HCT116 (cell line): Measurements from ENCODE around the gene TMTC2. TPM values are rescaled to one million over a fixed set of nuclear protein-coding genes. Genes with fewer than 3 reads are reported as not detected.

Source experiments
- ATAC-seq: fragments of 200-7000 bp; cut with Tn5 transposase; 2 replicates; pipeline ENCODE4 v1.9.1; 2020; ENCODE audit warnings: mild to moderate bottlenecking, moderate library complexity
- BruUV-seq: library from RNA; stranded (reverse); fragments of 400-500 nt; replicated peaks from 2 replicates; lab custom pipeline; 2021; lab: Mats Ljungman, UMichigan
- CTCF ChIA-PET: fragments of 300-600 bp; sonication (Branson Sonifier 250); formaldehyde crosslinking; loops from one replicate; lab custom pipeline; 2021; ENCODE audit warnings: antibody characterized with exemption; lab: Charles Lee
- POLR2A ChIA-PET: fragments of 300-600, 350-600 bp; sonication (Branson Sonifier 250); formaldehyde crosslinking; loops from one replicate; lab custom pipeline; 2021; ENCODE audit warnings: antibody characterized with exemption; lab: Charles Lee
- RAD21 ChIA-PET, 2 experiments: fragments of 300-600 bp; sonication (Branson Sonifier 250); formaldehyde crosslinking; loops; one replicate each; lab custom pipeline; 2023; ENCODE audit warnings: low total read pairs in 2 of 2; ENCODE audit not compliant: uncharacterized antibody in 2 of 2, unreplicated experiment in 2 of 2, low non-redundant PET in 1 of 2; lab: Charles Lee
- DNase-seq: peaks from one replicate; pipeline ENCODE4 v3.0.0-alpha.2; 2010; ENCODE audit warnings: low read depth, low spot score
- H2AFZ ChIP-seq: fragments of 200-600 bp; shearing (Covaris generic), sonication (generic); 2 replicates; pipeline ENCODE4 v1.6.1; 2017; ENCODE audit warnings: low read depth, mixed run types, mixed read lengths, antibody characterized with exemption, low read length; ENCODE audit not compliant: poor library complexity, severe bottlenecking
- H3K27ac ChIP-seq: 2 replicates; pipeline ENCODE4 v1.5.1; 2012; ENCODE audit warnings: low read depth, low read length
- H3K27me3 ChIP-seq: fragments of 200-600 bp; sonication (generic); 2 replicates; pipeline ENCODE4 v1.6.1; 2016; ENCODE audit warnings: mixed run types, low read length, mixed read lengths; ENCODE audit not compliant: insufficient read depth
- H3K36me3 ChIP-seq, 2 experiments: fragments of 200-500 bp in 1 of 2; fragments of 200-600 bp in 1 of 2; sonication (Bioruptor generic) in 1 of 2; sonication (generic) in 1 of 2; 2 replicates each; pipeline versions ENCODE4 v1.5.1 to v1.6.1; 2014 to 2016; ENCODE audit warnings: low read length in 2 of 2, inconsistent platforms in 1 of 2, mixed read lengths in 1 of 2, mixed run types in 1 of 2; ENCODE audit not compliant: insufficient read depth in 2 of 2, control insufficient read depth in 1 of 2
- H3K4me1 ChIP-seq, 2 experiments: fragments of 200-600 bp in 1 of 2; sonication (generic) in 1 of 2; 2 replicates each; pipeline versions ENCODE4 v1.5.1 to v1.6.1; 2012 to 2017; ENCODE audit warnings: low read length in 2 of 2, inconsistent platforms in 1 of 2, mild to moderate bottlenecking in 1 of 2, mixed read lengths in 1 of 2, mixed run types in 1 of 2, moderate library complexity in 1 of 2; ENCODE audit not compliant: insufficient read depth in 2 of 2, control insufficient read depth in 1 of 2
- H3K4me2 ChIP-seq: fragments of 200-600 bp; sonication (generic); 2 replicates; pipeline ENCODE4 v1.6.1; 2017; ENCODE audit warnings: mixed run types, low read length, mixed read lengths
- H3K4me3 ChIP-seq, 2 experiments: fragments of 200-600 bp in 1 of 2; sonication (generic) in 1 of 2; replicated peaks in 1 of 2; 2 replicates each; pipeline ENCODE4 v1.5.1; 2011 to 2016; ENCODE audit warnings: low read length in 2 of 2, control low read depth in 1 of 2, low read depth in 1 of 2, mild to moderate bottlenecking in 1 of 2, mixed read lengths in 1 of 2, mixed run types in 1 of 2
- H3K79me2 ChIP-seq: fragments of 200-600 bp; sonication (generic); 2 replicates; pipeline ENCODE4 v1.6.1; 2017; ENCODE audit warnings: mild to moderate bottlenecking, mixed run types, low read length, moderate library complexity, mixed read lengths; ENCODE audit not compliant: insufficient read depth
- H3K9ac ChIP-seq: fragments of 200-600 bp; sonication (generic); 2 replicates; pipeline ENCODE4 v1.6.1; 2016; ENCODE audit warnings: low read length, mixed read lengths
- H3K9me2 ChIP-seq: fragments of 200-600 bp; sonication (generic), shearing (Covaris generic); 2 replicates; pipeline ENCODE4 v1.6.1; 2017; ENCODE audit warnings: mixed run types, mild to moderate bottlenecking, moderate library complexity; ENCODE audit not compliant: insufficient read depth
- H3K9me3 ChIP-seq, 2 experiments: fragments of 200-500 bp in 1 of 2; fragments of 200-600 bp in 1 of 2; sonication (Bioruptor generic) in 1 of 2; sonication (generic) in 1 of 2; 2 replicates each; pipeline ENCODE4 v1.6.1; 2014 to 2017; ENCODE audit warnings: low read length in 2 of 2, mixed read lengths in 2 of 2, inconsistent platforms in 1 of 2, low read depth in 1 of 2, mild to moderate bottlenecking in 1 of 2, mixed run types in 1 of 2, moderate library complexity in 1 of 2; ENCODE audit not compliant: control insufficient read depth in 1 of 2, insufficient read depth in 1 of 2
- H4K20me1 ChIP-seq: fragments of 200-600 bp; sonication (generic), shearing (Covaris generic); 2 replicates; pipeline ENCODE4 v1.6.1; 2017; ENCODE audit warnings: mixed run types, mild to moderate bottlenecking, moderate library complexity; ENCODE audit not compliant: insufficient read depth
- CBX3 ChIP-seq: IDR thresholded peaks from 2 replicates; pipeline ENCODE4 v1.6.1; 2012; ENCODE audit warnings: low read depth
- CEBPB ChIP-seq: IDR thresholded peaks from 2 replicates; pipeline ENCODE4 v1.6.1; 2012; ENCODE audit warnings: low read depth
- EGR1 ChIP-seq: IDR thresholded peaks from 2 replicates; pipeline ENCODE4 v1.6.1; 2012; ENCODE audit warnings: low read depth
- ELF1 ChIP-seq: IDR thresholded peaks from 2 replicates; pipeline ENCODE4 v1.6.1; 2012; ENCODE audit warnings: low read depth, borderline replicate concordance
- EZH2 ChIP-seq: fragments of 200-600 bp; sonication (generic); IDR thresholded peaks from 2 replicates; pipeline ENCODE4 v1.6.1; 2017; ENCODE audit warnings: antibody characterized with exemption, mixed run types
- EZH2phosphoT487 ChIP-seq: fragments of 200-600 bp; IDR thresholded peaks from 2 replicates; pipeline ENCODE4 v1.6.1; 2018; ENCODE audit warnings: antibody characterized with exemption, borderline replicate concordance
- FOSL1 ChIP-seq: IDR thresholded peaks from 2 replicates; pipeline ENCODE4 v1.6.1; 2012; ENCODE audit warnings: low read depth
- JUND ChIP-seq: IDR thresholded peaks from 2 replicates; pipeline ENCODE4 v1.6.1; 2012
- POLR2A ChIP-seq: IDR thresholded peaks from 2 replicates; pipeline ENCODE4 v1.7.0; 2011; ENCODE audit warnings: borderline replicate concordance; ENCODE audit not compliant: insufficient read depth, insufficient read length; ENCODE audit errors: extremely low read depth
- RAD21 ChIP-seq: IDR thresholded peaks from 2 replicates; pipeline ENCODE4 v1.6.1; 2012; ENCODE audit warnings: low read depth, mild to moderate bottlenecking
- SIN3A ChIP-seq: IDR thresholded peaks from 2 replicates; pipeline ENCODE4 v1.6.1; 2012; ENCODE audit warnings: low read depth
- SRF ChIP-seq: IDR thresholded peaks from 2 replicates; pipeline ENCODE4 v1.6.1; 2012; ENCODE audit warnings: low read depth
- TCF7L2 ChIP-seq: IDR thresholded peaks from 2 replicates; pipeline ENCODE4 v1.7.0; 2011; ENCODE audit warnings: borderline replicate concordance, inconsistent platforms; ENCODE audit not compliant: insufficient read depth, insufficient read length; ENCODE audit errors: extremely low read depth
- YY1 ChIP-seq: IDR thresholded peaks from 2 replicates; pipeline ENCODE4 v1.6.1; 2011; ENCODE audit warnings: low read length, low read depth, moderate library complexity, mild to moderate bottlenecking; ENCODE audit not compliant: insufficient replicate concordance; ENCODE audit errors: extremely low read depth
- ZNF274 ChIP-seq: fragments of 200-500 bp; sonication (Bioruptor generic); IDR thresholded peaks from 2 replicates; pipeline ENCODE4 v1.6.1; 2014; ENCODE audit warnings: mild to moderate bottlenecking, low read depth, low read length, inconsistent platforms
- intact Hi-C: fragments of 100-400 bp; cut with micrococcal nuclease; formaldehyde crosslinking; loops from 2 replicates; pipeline ENCODE4 v1.10.0; 2022
- total RNA-seq: library from RNA; stranded (reverse); gene quantifications from one replicate; pipeline ENCODE4 v1.2.1, GENCODE V29; 2021; ENCODE audit not compliant: unreplicated experiment
- TF ChIP-seq, protein P1 (sequence below): IDR thresholded peaks from 2 replicates; pipeline ENCODE4 v1.6.1; 2012
- TF ChIP-seq, protein P2 (sequence below), 3 experiments: fragments of 200-600 bp in 1 of 3; sonication (generic) in 1 of 3; IDR thresholded peaks in 2 of 3; conservative IDR thresholded peaks in 1 of 3; 2 replicates each; pipeline ENCODE4 v1.5.1; 2012 to 2017; ENCODE audit warnings: low read depth in 2 of 3, low read length in 2 of 3, antibody characterized with exemption in 1 of 3, borderline replicate concordance in 1 of 3, control low read depth in 1 of 3, mild to moderate bottlenecking in 1 of 3, mixed read lengths in 1 of 3, mixed run types in 1 of 3, moderate library complexity in 1 of 3; ENCODE audit not compliant: insufficient read depth in 1 of 3
- TF ChIP-seq, protein P3 (sequence below): IDR thresholded peaks from 2 replicates; pipeline ENCODE4 v1.6.1; 2012

TMTC2 gene
- total RNA-seq, 1 experiment from 2014 or later = 11.5 TPM

DNA sequence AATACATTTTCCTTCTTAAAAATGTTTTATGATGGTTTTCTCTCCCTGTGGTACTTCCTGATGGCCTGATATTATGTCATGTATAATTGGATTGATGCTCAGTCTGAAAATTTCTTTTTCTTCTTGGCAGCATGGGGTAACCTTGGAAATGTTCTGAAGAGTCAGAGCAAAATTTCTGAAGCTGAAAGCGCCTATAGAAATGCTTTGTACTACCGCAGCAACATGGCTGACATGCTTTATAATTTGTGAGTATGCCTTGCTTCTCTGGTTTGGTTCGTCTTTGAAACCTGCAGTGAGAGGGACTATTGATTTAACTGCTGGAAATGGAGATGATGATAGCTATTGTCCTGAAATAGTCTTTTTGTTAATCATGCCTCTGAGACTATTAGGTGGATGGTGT lies 243.6 kb downstream of the TMTC2 start:
- H3K9ac ChIP-seq = no peak overlapping the region
- H3K36me3 ChIP-seq = no peaks in the 10 kb centered on the region
- H3K4me2 ChIP-seq = no peak overlapping the region
- H4K20me1 ChIP-seq = no peaks in the 10 kb centered on the region
- TF ChIP-seq TCF7L2 (no peak), ZNF274 (no peak), ELF1 (no peak), JUND (no peak), POLR2A (no peak), EGR1 (no peak), FOSL1 (no peak)
- TF ChIP-seq, protein P1, sequence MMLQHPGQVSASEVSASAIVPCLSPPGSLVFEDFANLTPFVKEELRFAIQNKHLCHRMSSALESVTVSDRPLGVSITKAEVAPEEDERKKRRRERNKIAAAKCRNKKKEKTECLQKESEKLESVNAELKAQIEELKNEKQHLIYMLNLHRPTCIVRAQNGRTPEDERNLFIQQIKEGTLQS = no peak
- no peaks in the 10 kb centered on the region for H3K4me1 ChIP-seq
- H2AFZ ChIP-seq = no peak overlapping the region
- H3K27ac ChIP-seq = no peak overlapping the region
- ChIA-PET CTCF (no interaction called here), RAD21 (no interaction called here), POLR2A (no interaction called here)
- BruUV-seq = no TSS peak
- no peak overlapping the region for H3K4me3 ChIP-seq
- no peaks in the 10 kb centered on the region for H3K79me2 ChIP-seq
- H3K27me3 ChIP-seq = no peaks in the 10 kb centered on the region
- no peaks in the 10 kb centered on the region for H3K9me3 ChIP-seq
- intact Hi-C loops = no loop called here
- no peaks in the 10 kb centered on the region for H3K9me2 ChIP-seq
- ATAC-seq (no peak), DNase-seq (no peak)

DNA sequence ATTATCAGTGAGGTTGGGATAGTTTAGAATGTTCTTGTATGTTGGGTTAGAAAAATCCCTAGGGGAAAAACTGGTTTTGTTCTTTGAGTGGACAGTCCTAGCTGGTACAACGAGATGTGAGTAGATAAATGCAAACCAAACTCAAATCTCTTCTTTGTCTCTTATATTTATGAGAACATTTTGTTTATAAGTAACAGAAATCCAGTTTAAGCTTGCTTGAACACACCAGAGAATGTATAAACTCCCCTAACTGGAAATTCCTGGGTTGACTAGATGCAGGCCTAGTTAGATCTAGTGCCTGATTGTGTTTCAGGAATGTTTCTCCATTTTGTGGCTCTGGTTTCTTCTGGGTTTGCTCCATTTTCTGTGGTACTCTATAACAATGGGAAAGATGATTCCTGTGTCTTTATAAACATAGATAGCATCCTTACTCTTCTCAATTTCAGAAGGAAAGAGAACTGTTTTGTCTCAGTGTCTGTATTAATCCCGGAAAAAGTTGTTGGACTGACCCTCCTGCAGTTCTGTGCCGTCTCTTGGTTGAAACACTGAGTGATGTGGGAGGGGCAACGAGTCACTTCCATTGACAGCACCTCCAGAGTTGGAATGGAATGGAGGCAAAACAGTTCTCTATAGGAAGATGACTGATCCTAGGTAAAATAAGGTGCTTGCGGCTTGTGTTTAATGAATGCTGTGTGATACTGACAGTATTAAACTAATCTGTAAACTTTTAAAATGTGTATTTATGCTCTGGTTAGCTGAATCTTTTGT lies 244.8 kb downstream of the TMTC2 start:
- H2AFZ ChIP-seq = no peak overlapping the region
- no peak overlapping the region for H3K4me3 ChIP-seq
- H3K79me2 ChIP-seq = no peaks in the 10 kb centered on the region
- DNase-seq = no peak
- ChIA-PET POLR2A (no interaction called here), CTCF (no interaction called here), RAD21 (no interaction called here)
- no TSS peak for BruUV-seq
- TF ChIP-seq YY1 (no peak), SIN3A (no peak), EZH2phosphoT487 (no peak), FOSL1 (no peak), SRF (no peak), CEBPB (no peak), CBX3 (no peak), RAD21 (no peak), POLR2A (no peak), EZH2 (no peak), TCF7L2 (no peak)
- TF ChIP-seq, protein P2, sequence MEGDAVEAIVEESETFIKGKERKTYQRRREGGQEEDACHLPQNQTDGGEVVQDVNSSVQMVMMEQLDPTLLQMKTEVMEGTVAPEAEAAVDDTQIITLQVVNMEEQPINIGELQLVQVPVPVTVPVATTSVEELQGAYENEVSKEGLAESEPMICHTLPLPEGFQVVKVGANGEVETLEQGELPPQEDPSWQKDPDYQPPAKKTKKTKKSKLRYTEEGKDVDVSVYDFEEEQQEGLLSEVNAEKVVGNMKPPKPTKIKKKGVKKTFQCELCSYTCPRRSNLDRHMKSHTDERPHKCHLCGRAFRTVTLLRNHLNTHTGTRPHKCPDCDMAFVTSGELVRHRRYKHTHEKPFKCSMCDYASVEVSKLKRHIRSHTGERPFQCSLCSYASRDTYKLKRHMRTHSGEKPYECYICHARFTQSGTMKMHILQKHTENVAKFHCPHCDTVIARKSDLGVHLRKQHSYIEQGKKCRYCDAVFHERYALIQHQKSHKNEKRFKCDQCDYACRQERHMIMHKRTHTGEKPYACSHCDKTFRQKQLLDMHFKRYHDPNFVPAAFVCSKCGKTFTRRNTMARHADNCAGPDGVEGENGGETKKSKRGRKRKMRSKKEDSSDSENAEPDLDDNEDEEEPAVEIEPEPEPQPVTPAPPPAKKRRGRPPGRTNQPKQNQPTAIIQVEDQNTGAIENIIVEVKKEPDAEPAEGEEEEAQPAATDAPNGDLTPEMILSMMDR (IDR thresholded peaks at IDR 0.05 in 2 of 3, conservative IDR thresholded peaks at IDR 0.05 in 1 of 3; ENCODE audit: borderline replicate concordance in 1 of 3, insufficient read depth in 1 of 3, low read depth in 2 of 3, low read length in 2 of 3) = no peak
- TF ChIP-seq, protein P1 = no peak
- TF ChIP-seq, protein P3, sequence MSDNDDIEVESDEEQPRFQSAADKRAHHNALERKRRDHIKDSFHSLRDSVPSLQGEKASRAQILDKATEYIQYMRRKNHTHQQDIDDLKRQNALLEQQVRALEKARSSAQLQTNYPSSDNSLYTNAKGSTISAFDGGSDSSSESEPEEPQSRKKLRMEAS = no peak
- no peaks in the 10 kb centered on the region for H3K9me2 ChIP-seq
- H3K9me3 ChIP-seq = no peaks in the 10 kb centered on the region
- intact Hi-C loops = no loop called here
- H3K4me2 ChIP-seq = no peak overlapping the region
- H3K4me1 ChIP-seq = no peaks in the 10 kb centered on the region
- no peak overlapping the region for H3K9ac ChIP-seq
- no peaks in the 10 kb centered on the region for H3K36me3 ChIP-seq
- H3K27me3 ChIP-seq = no peaks in the 10 kb centered on the region
- no peaks in the 10 kb centered on the region for H4K20me1 ChIP-seq
- no peak for ATAC-seq
- H3K27ac ChIP-seq = no peak overlapping the region
